ENCODE results near the gene RAPGEF5.

DNA sequence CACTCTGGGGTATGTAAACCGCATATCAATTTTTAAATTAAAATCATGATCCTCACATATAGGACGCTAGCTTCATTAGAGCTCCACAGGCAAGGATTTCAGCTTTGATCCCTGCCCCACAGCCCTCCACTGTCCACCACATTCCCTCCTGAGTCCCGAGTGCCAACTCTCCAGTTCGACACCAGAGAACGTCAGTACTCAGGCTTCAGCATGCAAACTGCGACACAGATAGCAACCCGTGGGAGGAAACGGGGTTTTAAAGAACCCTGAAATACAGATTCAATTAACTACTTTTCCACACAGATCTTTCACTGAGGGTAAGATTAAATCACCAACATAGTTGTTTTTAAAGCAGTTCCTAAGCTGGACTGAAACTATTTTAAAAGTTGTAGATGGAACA is 26.1 kb downstream of the RAPGEF5 start:
- TF ChIP-seq, protein P1, sequence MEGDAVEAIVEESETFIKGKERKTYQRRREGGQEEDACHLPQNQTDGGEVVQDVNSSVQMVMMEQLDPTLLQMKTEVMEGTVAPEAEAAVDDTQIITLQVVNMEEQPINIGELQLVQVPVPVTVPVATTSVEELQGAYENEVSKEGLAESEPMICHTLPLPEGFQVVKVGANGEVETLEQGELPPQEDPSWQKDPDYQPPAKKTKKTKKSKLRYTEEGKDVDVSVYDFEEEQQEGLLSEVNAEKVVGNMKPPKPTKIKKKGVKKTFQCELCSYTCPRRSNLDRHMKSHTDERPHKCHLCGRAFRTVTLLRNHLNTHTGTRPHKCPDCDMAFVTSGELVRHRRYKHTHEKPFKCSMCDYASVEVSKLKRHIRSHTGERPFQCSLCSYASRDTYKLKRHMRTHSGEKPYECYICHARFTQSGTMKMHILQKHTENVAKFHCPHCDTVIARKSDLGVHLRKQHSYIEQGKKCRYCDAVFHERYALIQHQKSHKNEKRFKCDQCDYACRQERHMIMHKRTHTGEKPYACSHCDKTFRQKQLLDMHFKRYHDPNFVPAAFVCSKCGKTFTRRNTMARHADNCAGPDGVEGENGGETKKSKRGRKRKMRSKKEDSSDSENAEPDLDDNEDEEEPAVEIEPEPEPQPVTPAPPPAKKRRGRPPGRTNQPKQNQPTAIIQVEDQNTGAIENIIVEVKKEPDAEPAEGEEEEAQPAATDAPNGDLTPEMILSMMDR (IDR thresholded peaks at IDR 0.05), result no peak
- TF ChIP-seq POLR2A (IDR thresholded peaks at IDR 0.05), result no peak
- no peak for TF ChIP-seq EP300 (IDR thresholded peaks at IDR 0.05)
